KOPT-K1 (cell line): ENCODE measurements around the gene TAF8.
A peak's percentile ranks its signal among the peaks of the same experiment; 100 is the strongest.
"Not testable (repeated sequence)": the region's sequence is repeated elsewhere in the genome, so short reads cannot be mapped to it uniquely, and the experiment has no call there.

ENCODE experiments used
- H3K27ac ChIP-seq: fragments of 200-600 bp; sonication (generic); 2 replicates; pipeline ENCODE4 v1.5.1; 2016; ENCODE audit warnings: antibody characterized with exemption, mild to moderate bottlenecking, low read depth, low read length; ENCODE audit not compliant: poor library complexity, severe bottlenecking
- H3K36me3 ChIP-seq: fragments of 200-600 bp; sonication (generic); 2 replicates; pipeline ENCODE4 v1.5.1; 2017; ENCODE audit warnings: antibody characterized with exemption, mild to moderate bottlenecking, low read length, moderate library complexity; ENCODE audit not compliant: insufficient read depth
- H3K9me3 ChIP-seq: fragments of 200-600 bp; sonication (generic); 2 replicates; pipeline ENCODE4 v1.5.1; 2017; ENCODE audit warnings: antibody characterized with exemption, low read length, mild to moderate bottlenecking; ENCODE audit not compliant: insufficient read depth, poor library complexity, severe bottlenecking

Gene TAF8

GRCh38 chr6:42050297-42051267, at the start of gene TAF8:
TAF8 (plus strand) TSS chr6:42050524; CDS start chr6:42050542, 18 bp downstream.
- no peaks in the 10 kb centered on the region for H3K9me3 ChIP-seq
- peak within 1 kb of the TSS; percentile 93 for H3K27ac ChIP-seq
- peaks cover 34% of the 10 kb centered on the region for H3K36me3 ChIP-seq

DNA sequence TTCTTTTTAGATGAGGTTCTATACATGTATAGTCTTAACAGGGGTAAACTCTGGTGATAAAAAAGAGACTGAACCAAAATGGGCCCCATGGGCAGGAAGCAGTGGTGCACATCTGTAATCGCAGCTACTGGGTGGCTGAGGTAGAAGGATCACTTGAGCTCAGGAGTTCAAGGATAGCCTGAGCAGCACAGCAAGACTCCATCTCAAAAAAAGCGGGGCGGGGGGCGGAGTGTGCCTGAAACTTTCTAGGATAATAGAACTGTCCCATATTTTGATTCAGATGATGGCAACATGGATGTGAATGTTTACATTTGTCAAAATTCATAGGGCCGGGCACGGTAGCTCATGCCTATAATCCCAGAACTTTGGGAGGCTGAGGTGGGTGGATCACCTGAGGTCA, 48.8 kb upstream of the TAF8 start:
- Histone ChIP-seq H3K36me3 (no peaks in the 10 kb centered on the region), H3K27ac (peak overlapping the region; percentile 1), H3K9me3 (no peaks in the 10 kb centered on the region)

- H3K36me3 ChIP-seq, result not testable (repeated sequence)
- peak overlapping the region; percentile 98 for H3K27ac ChIP-seq
These were observed 46.7 kb upstream of the TAF8 start for GRCh38 chr6:42003658-42004057.

GRCh38 chr6:42007286-42008137, 42.8 kb upstream of the TAF8 start:
- peak overlapping the region; percentile 98 for H3K27ac ChIP-seq

More at GRCh38 chr6:42003658-42004057, 46.7 kb upstream of the TAF8 start:
- not testable (repeated sequence) for H3K9me3 ChIP-seq

GRCh38 chr6:42008138-42008528, 42.2 kb upstream of the TAF8 start:
- not testable (repeated sequence) for H3K36me3 ChIP-seq, H3K9me3 ChIP-seq
- peak overlapping the region; percentile 98 for H3K27ac ChIP-seq

More at GRCh38 chr6:42007286-42008137, 42.8 kb upstream of the TAF8 start:
- Histone ChIP-seq H3K9me3 (no peaks in the 10 kb centered on the region), H3K36me3 (no peaks in the 10 kb centered on the region)

DNA sequence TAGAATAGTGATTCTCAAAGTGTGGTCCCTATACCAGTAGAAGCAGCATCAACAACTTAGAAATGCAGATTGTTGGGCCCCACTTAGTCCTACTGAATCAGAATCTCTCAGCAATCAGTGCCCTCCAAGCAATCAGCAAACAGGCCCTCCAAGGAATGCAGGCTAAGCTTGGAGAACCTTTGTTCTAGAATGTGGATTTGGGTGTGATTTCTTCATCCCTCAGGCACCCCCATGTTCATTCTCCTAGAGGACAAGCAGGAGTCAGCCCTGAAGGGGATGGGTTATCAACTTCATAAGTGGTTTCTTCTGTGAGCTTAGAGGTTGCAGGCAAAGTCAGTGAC, 40.5 kb upstream of the TAF8 start:
- H3K27ac ChIP-seq, result peak overlapping the region; percentile 98
- H3K9me3 ChIP-seq, result no peaks in the 10 kb centered on the region
- no peaks in the 10 kb centered on the region for H3K36me3 ChIP-seq

GRCh38 chr6:42010185-42010891, 40.0 kb upstream of the TAF8 start:
- Histone ChIP-seq H3K9me3 (no peaks in the 10 kb centered on the region), H3K36me3 (no peaks in the 10 kb centered on the region), H3K27ac (peak overlapping the region; percentile 98)

GRCh38 chr6:42010909-42011308, 39.4 kb upstream of the TAF8 start:
- H3K27ac ChIP-seq, result peak overlapping the region; percentile 98
- H3K36me3 ChIP-seq, result no peaks in the 10 kb centered on the region
- H3K9me3 ChIP-seq, result no peaks in the 10 kb centered on the region

DNA sequence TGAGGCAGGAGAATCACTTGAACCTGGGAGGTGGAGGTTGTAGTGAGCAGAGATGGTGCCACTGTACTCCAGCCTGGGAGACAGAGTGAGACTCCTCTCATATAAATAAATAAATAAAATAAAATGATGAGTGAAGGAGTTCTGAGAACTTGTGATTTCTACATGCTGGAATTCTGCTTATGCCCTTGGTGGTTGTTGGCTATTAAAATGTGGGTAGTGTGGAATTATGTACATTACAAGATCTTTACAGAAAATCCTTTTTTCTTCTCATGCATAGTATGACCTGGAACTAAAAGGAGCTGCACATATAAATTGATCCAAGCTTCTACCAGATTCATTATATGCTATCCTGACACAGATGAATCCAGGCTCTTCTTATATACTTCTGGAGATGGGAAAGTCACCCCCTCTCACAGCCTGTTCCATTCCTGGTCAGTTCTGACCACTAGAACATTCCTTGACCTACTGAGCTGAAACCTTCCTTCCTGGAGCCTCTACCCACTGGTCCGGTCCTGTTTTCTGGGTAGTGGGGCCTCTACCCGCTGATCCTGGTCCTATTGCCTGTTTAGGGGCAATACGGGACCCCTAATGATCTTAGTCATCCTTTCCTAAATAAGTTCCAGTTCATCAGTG, 37.7 kb upstream of the TAF8 start:
- no peaks in the 10 kb centered on the region for H3K9me3 ChIP-seq
- H3K27ac ChIP-seq, result peak overlapping the region; percentile 98
- no peaks in the 10 kb centered on the region for H3K36me3 ChIP-seq

GRCh38 chr6:42013134-42013516, 37.2 kb upstream of the TAF8 start:
- Histone ChIP-seq H3K9me3 (no peaks in the 10 kb centered on the region), H3K36me3 (no peaks in the 10 kb centered on the region), H3K27ac (peak overlapping the region; percentile 98)

DNA sequence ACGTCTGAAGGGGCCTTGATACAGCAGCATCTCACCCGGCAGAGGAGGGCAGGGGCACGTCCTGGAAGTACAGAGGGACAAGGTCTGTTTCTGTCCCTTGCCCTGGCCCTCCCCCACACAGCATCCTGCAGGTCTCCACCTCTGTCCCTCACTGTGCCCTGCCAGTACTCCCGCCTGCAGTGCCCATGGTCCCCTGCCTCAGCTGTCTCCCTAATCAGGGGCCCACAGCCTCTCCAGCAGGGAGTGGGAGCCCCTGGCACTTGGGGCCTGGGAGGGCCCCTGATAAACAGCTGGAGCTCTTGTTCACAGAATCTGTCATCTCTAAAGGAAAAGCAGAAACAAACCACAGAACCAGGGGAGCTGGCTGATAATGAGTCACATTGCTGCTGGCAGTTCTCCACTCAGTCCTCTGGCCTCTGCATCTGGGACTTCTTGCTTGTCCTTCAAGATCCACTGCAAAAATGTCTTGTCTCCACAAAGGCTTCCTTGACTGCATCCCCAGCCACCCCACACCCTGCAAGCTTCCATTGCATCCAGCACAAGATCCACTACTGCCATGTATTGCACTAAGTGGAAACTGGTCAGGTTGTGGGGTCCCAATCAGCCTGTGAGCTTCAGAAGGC, 33.2 kb upstream of the TAF8 start:
- no peaks in the 10 kb centered on the region for H3K9me3 ChIP-seq
- peak overlapping the region; percentile 98 for H3K27ac ChIP-seq
- no peaks in the 10 kb centered on the region for H3K36me3 ChIP-seq

GRCh38 chr6:42020967-42021366, 29.4 kb upstream of the TAF8 start:
- no peaks in the 10 kb centered on the region for H3K36me3 ChIP-seq
- H3K9me3 ChIP-seq, result no peaks in the 10 kb centered on the region
- H3K27ac ChIP-seq, result peak overlapping the region; percentile 98

DNA sequence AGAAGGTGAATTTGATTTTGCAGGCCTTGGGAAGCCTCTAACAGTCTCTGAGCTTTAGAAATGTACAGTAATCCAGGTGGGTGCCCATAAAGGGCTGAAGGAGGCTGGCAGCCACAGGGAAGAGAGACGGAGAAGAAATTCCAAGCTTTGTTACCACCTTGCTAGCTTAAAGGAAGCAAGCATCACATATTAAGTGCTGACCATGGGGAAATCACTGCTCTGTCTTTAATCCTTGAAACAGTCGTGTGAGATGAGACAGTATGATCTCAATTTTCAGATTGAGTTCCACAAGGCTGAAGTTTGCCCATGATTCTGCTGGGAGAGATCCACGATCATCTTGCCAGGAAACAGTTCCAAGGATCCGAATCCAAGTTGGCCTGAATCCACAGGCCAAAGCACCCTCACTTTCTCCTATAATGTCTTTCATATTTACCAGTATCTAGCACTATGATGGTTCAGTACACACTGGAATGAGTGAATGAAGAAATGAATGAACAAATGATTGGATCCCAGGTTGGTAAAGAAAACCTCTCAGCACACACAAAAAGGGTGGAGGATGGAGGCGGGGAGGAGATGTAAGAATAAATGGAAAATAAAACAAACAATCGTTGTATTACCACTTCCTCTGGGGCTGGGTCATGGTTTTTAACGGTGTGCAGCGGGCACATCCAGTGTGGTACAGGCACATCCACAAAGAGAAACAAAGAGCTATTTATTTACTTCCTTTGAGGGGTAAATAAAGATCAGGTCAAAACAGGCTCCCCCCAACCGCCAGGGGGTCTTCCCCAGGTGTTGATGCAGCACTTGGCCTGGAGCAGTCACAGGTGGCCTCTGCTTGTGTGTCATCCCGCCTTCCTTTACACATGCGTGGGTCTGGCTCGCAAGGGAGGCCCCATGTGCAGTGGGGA, 28.2 kb upstream of the TAF8 start:
- Histone ChIP-seq H3K36me3 (no peaks in the 10 kb centered on the region), H3K9me3 (no peaks in the 10 kb centered on the region), H3K27ac (peak overlapping the region; percentile 98)
